Embryonic facial prominence (tissue), 1 donor: ENCODE results near the gene SLC4A3.
A peak's percentile ranks its signal among the peaks of the same experiment; 100 is the strongest.

Experiments
- DNase-seq: peaks from one replicate; pipeline ENCODE4 v3.0.0-alpha.2; 2016; ENCODE audit errors: extremely low spot score

The SLC4A3 gene

GRCh38 chr2:219627103-219628100 lies at the start of gene SLC4A3:
Gene SLC4A3, plus strand, starts transcription at chr2:219627630. Its CDS starts 363 bp downstream, at chr2:219627993.
- DNase-seq: no peak

- DNase-seq: no peak
These were observed 48.4 kb upstream of the SLC4A3 start for GRCh38 chr2:219578811-219579613.

GRCh38 chr2:219581346-219581745 lies 46.1 kb upstream of the SLC4A3 start:
- no peak for DNase-seq

- no peak for DNase-seq
These were observed 36.3 kb upstream of the SLC4A3 start for GRCh38 chr2:219591091-219591490.

GRCh38 chr2:219592736-219593135 lies 34.7 kb upstream of the SLC4A3 start:
- DNase-seq: peak; percentile 58

GRCh38 chr2:219593154-219593553 lies 34.3 kb upstream of the SLC4A3 start:
- DNase-seq: no peak

GRCh38 chr2:219595256-219595655 lies 32.2 kb upstream of the SLC4A3 start:
- peak; percentile 74 for DNase-seq

- DNase-seq: no peak
These were observed 30.4 kb upstream of the SLC4A3 start for GRCh38 chr2:219596954-219597551.

GRCh38 chr2:219597552-219598307 lies 29.7 kb upstream of the SLC4A3 start, which contains the start of gene STK11IP:
Gene STK11IP, plus strand, starts transcription at chr2:219597857. Its CDS starts 263 bp downstream, at chr2:219598120.
- peak; percentile 88 for DNase-seq

- DNase-seq: no peak
These were observed 28.9 kb upstream of the SLC4A3 start for GRCh38 chr2:219598308-219599078.

- DNase-seq: no peak
These were observed 23.7 kb upstream of the SLC4A3 start for GRCh38 chr2:219603771-219604170.

- DNase-seq: no peak
These were observed 21.8 kb upstream of the SLC4A3 start for GRCh38 chr2:219605607-219605954.

- DNase-seq: no peak
These were observed 19.5 kb upstream of the SLC4A3 start for GRCh38 chr2:219607931-219608330.

GRCh38 chr2:219608399-219608964 lies 18.9 kb upstream of the SLC4A3 start:
- no peak for DNase-seq

GRCh38 chr2:219609149-219609750 lies 18.2 kb upstream of the SLC4A3 start:
- no peak for DNase-seq

- DNase-seq: no peak
These were observed 16.1 kb upstream of the SLC4A3 start for GRCh38 chr2:219611306-219611705.

GRCh38 chr2:219611866-219612576 lies 15.4 kb upstream of the SLC4A3 start:
- no peak for DNase-seq

GRCh38 chr2:219612577-219613286 lies 14.7 kb upstream of the SLC4A3 start:
- no peak for DNase-seq
